WTC11 (cell line): Measurements from ENCODE around the gene ARHGAP22. TPM values are rescaled to one million over a fixed set of nuclear protein-coding genes. Genes with fewer than 3 reads are reported as not detected.

Experiments used
- ATAC-seq: fragments of 200-7000 bp; cut with Tn5 transposase; 2 replicates; pipeline ENCODE4 v1.10.0; 2021; ENCODE audit warnings: mild to moderate bottlenecking, moderate library complexity
- CTCF ChIA-PET: fragments of 300-600 bp; sonication (Branson Sonifier 250); formaldehyde crosslinking; loops from one replicate; lab custom pipeline; 2021; ENCODE audit warnings: antibody characterized with exemption; lab: Charles Lee
- POLR2A ChIA-PET: fragments of 350-600 bp; sonication (Branson Sonifier 250); formaldehyde crosslinking; loops from one replicate; lab custom pipeline; 2021; ENCODE audit warnings: antibody characterized with exemption; lab: Charles Lee
- DNase-seq: peaks from one replicate; pipeline ENCODE4 v3.0.0; 2021; ENCODE audit warnings: low spot score
- H3K27ac Mint-ChIP-seq: 2 replicates; pipeline ENCODE4 v1.8.0; 2021; ENCODE audit warnings: mixed read lengths
- H3K27me3 Mint-ChIP-seq: 2 replicates; pipeline ENCODE4 v1.8.0; 2021; ENCODE audit warnings: low read depth, mild to moderate bottlenecking, moderate library complexity, mixed read lengths
- H3K36me3 Mint-ChIP-seq: 2 replicates; pipeline ENCODE4 v1.8.0; 2021; ENCODE audit warnings: mixed read lengths
- H3K4me1 Mint-ChIP-seq: 2 replicates; pipeline ENCODE4 v1.8.0; 2022; ENCODE audit warnings: mixed read lengths
- H3K4me3 Mint-ChIP-seq: 2 replicates; pipeline ENCODE4 v1.8.0; 2021; ENCODE audit warnings: mild to moderate bottlenecking, moderate library complexity, mixed read lengths
- H3K9me3 Mint-ChIP-seq: 2 replicates; pipeline ENCODE4 v1.8.0; 2021; ENCODE audit warnings: mixed read lengths
- FOXJ3 ChIP-seq: sonication (generic); formaldehyde crosslinking; IDR thresholded peaks from 2 replicates; pipeline ENCODE4 v1.9.0; 2021; ENCODE audit warnings: missing genetic modification reagents, mild to moderate bottlenecking, borderline replicate concordance
- HMGA2 ChIP-seq: fragments of 250-450 bp; sonication (Bioruptor Pico); IDR thresholded peaks from 2 replicates; pipeline ENCODE4 v1.4.0; 2021; ENCODE audit warnings: mild to moderate bottlenecking, moderate library complexity
- JAZF1 ChIP-seq: fragments of 250-450 bp; sonication (Bioruptor Pico); IDR thresholded peaks from 2 replicates; pipeline ENCODE4 v1.9.0; 2021; ENCODE audit warnings: moderate library complexity, mild to moderate bottlenecking, inconsistent platforms
- NFATC4 ChIP-seq: fragments of 250-450 bp; sonication (Bioruptor Pico); IDR thresholded peaks from 2 replicates; pipeline ENCODE4 v1.9.0; 2021; ENCODE audit warnings: mild to moderate bottlenecking
- RELA ChIP-seq: sonication (generic); formaldehyde crosslinking; IDR thresholded peaks from 2 replicates; pipeline ENCODE4 v1.8.1; 2022; ENCODE audit warnings: missing genetic modification reagents, mild to moderate bottlenecking, borderline replicate concordance
- SMAD3 ChIP-seq: sonication (generic); formaldehyde crosslinking; IDR thresholded peaks from 2 replicates; pipeline ENCODE4 v1.8.0; 2022; ENCODE audit warnings: missing genetic modification reagents, mild to moderate bottlenecking, borderline replicate concordance
- SOX15 ChIP-seq: fragments of 250-450 bp; sonication (Bioruptor Pico); IDR thresholded peaks from 2 replicates; pipeline ENCODE4 v1.9.0; 2021; ENCODE audit warnings: mild to moderate bottlenecking
- SP1 ChIP-seq: sonication (generic); formaldehyde crosslinking; conservative IDR thresholded peaks from 2 replicates; pipeline ENCODE4 v1.8.1; 2022; ENCODE audit warnings: missing genetic modification reagents
- ZNF121 ChIP-seq: sonication (generic); formaldehyde crosslinking; IDR thresholded peaks from 2 replicates; pipeline ENCODE4 v1.8.0; 2023; ENCODE audit warnings: missing genetic modification reagents
- ZNF219 ChIP-seq: sonication (generic); formaldehyde crosslinking; IDR thresholded peaks from 2 replicates; pipeline ENCODE4 v1.8.0; 2023; ENCODE audit warnings: missing genetic modification reagents, mild to moderate bottlenecking, borderline replicate concordance
- ZNF263 ChIP-seq: sonication (generic); formaldehyde crosslinking; IDR thresholded peaks from 2 replicates; pipeline ENCODE4 v1.8.1; 2022; ENCODE audit warnings: low read depth, mild to moderate bottlenecking, moderate library complexity, missing genetic modification reagents
- ZNF317 ChIP-seq: sonication (generic); formaldehyde crosslinking; IDR thresholded peaks from 2 replicates; pipeline ENCODE4 v1.8.1; 2023; ENCODE audit warnings: low read depth, mild to moderate bottlenecking, moderate library complexity, missing genetic modification reagents, borderline replicate concordance
- total RNA-seq: library from RNA; stranded (reverse); gene quantifications from 3 replicates; pipeline ENCODE4 v1.2.3, GENCODE V29; 2021
- TF ChIP-seq, protein P1 (sequence below): sonication (generic); formaldehyde crosslinking; IDR thresholded peaks from 2 replicates; pipeline ENCODE4 v1.8.0; 2023; ENCODE audit warnings: mild to moderate bottlenecking, missing genetic modification reagents
- TF ChIP-seq, protein P2 (sequence below): fragments of 250-450 bp; sonication (Bioruptor Pico); IDR thresholded peaks from 2 replicates; pipeline ENCODE4 v1.9.0; 2021; ENCODE audit warnings: moderate library complexity, mild to moderate bottlenecking, inconsistent platforms, borderline replicate concordance
- TF ChIP-seq, protein P3 (sequence below): sonication (generic); formaldehyde crosslinking; IDR thresholded peaks from 2 replicates; pipeline ENCODE4 v1.8.1; 2023; ENCODE audit warnings: mild to moderate bottlenecking, missing genetic modification reagents, moderate library complexity
- TF ChIP-seq, protein P4 (sequence below): sonication (generic); formaldehyde crosslinking; conservative IDR thresholded peaks from 2 replicates; pipeline ENCODE4 v1.8.1; 2023; ENCODE audit warnings: mild to moderate bottlenecking, low read depth, missing genetic modification reagents, moderate library complexity

Gene ARHGAP22
- total RNA-seq, 1 experiment from 2014 or later = 8.6 TPM

DNA sequence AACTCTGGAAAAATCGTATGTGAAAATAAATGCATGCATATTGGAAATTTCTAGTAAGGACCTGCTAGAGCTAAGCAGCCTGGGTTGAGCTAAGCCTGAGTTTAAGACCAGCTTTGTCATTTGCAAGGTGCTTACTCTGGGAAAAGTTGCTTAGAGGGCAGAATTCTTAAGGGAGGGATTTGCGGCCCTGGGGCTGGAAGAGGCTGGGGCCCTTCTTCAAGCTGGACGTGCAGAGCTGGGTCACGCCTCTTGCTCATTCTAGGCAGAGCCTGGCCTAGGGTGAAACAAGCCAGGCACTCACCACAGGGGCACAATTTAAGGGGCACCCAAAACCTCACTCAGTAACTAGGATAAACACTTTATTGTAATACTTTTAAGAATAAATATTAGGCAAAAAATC is 137.2 kb downstream of the ARHGAP22 start:
- Mint-ChIP-seq H3K27ac (no peak overlapping the region), H3K4me3 (no peak overlapping the region), H3K27me3 (peaks cover 15% of the 10 kb centered on the region), H3K36me3 (0 out of 2 replicates have a peak, but pooled peaks cover 5% of the 10 kb centered on the region), H3K9me3 (peaks cover 2% of the 10 kb centered on the region), H3K4me1 (peaks cover 41% of the 10 kb centered on the region)
- DNase-seq (no peak), ATAC-seq (no peak)
- TF ChIP-seq ZNF121 (CRISPR knock-in tag) (no peak), FOXJ3 (CRISPR knock-in tag) (no peak), NFATC4 (CRISPR knock-in tag) (no peak), HMGA2 (CRISPR knock-in tag) (no peak), ZNF219 (CRISPR knock-in tag) (no peak)
- TF ChIP-seq, protein P1, sequence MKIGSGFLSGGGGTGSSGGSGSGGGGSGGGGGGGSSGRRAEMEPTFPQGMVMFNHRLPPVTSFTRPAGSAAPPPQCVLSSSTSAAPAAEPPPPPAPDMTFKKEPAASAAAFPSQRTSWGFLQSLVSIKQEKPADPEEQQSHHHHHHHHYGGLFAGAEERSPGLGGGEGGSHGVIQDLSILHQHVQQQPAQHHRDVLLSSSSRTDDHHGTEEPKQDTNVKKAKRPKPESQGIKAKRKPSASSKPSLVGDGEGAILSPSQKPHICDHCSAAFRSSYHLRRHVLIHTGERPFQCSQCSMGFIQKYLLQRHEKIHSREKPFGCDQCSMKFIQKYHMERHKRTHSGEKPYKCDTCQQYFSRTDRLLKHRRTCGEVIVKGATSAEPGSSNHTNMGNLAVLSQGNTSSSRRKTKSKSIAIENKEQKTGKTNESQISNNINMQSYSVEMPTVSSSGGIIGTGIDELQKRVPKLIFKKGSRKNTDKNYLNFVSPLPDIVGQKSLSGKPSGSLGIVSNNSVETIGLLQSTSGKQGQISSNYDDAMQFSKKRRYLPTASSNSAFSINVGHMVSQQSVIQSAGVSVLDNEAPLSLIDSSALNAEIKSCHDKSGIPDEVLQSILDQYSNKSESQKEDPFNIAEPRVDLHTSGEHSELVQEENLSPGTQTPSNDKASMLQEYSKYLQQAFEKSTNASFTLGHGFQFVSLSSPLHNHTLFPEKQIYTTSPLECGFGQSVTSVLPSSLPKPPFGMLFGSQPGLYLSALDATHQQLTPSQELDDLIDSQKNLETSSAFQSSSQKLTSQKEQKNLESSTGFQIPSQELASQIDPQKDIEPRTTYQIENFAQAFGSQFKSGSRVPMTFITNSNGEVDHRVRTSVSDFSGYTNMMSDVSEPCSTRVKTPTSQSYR (CRISPR knock-in tag) = no peak
- TF ChIP-seq, protein P2, sequence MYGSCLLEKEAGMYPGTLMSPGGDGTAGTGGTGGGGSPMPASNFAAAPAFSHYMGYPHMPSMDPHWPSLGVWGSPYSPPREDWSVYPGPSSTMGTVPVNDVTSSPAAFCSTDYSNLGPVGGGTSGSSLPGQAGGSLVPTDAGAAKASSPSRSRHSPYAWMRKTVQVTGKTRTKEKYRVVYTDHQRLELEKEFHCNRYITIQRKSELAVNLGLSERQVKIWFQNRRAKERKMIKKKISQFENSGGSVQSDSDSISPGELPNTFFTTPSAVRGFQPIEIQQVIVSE (CRISPR knock-in tag) = no peak
- TF ChIP-seq, protein P3, sequence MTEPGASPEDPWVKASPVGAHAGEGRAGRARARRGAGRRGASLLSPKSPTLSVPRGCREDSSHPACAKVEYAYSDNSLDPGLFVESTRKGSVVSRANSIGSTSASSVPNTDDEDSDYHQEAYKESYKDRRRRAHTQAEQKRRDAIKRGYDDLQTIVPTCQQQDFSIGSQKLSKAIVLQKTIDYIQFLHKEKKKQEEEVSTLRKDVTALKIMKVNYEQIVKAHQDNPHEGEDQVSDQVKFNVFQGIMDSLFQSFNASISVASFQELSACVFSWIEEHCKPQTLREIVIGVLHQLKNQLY (CRISPR knock-in tag) = no peak
- CTCF ChIA-PET = interaction anchor here (2.4 to 3.6 kb wide), 2 partner anchors 23 to 189 kb away, joined by 11 to 21 read pairs; no protein-coding TSS in a partner anchor
- POLR2A ChIA-PET = no interaction called here

DNA sequence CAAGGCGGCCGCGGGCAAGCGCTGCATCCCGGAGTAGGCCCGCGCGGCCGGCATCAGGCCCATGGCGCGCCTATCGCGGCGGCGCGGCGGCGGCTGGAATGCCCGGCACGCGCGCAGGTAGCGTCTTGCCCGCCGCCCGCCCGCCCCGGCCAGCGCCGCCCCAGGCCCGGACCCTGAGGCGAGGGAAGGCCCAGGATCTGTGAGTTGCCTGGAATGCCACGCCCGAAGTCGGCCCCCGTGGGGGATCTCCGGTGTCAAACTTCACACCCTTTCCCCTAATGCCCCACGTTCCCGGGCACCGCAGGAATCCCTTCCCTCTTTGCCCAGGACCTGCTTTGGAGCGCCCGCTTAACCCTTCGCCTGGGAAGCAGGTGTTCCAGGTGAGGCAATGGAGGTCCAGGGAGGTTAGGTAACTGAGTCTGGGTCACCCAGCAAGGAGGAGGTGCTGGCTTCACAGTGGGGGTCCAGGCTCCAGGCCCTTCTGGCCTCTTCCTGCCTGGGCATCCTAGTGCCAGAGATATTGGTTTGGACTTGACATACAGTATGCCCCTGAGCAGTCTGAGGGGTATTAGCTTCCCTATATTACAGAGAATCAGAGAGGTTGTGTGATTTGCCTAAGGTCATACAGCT is 138.1 kb downstream of the ARHGAP22 start:
- 0 out of 2 replicates have a peak, but pooled peaks cover 3% of the 10 kb centered on the region for H3K36me3 Mint-ChIP-seq
- TF ChIP-seq SP1 (CRISPR knock-in tag) (no peak), JAZF1 (CRISPR knock-in tag) (no peak), SMAD3 (CRISPR knock-in tag) (no peak), SOX15 (CRISPR knock-in tag) (no peak)
- TF ChIP-seq, protein P4, sequence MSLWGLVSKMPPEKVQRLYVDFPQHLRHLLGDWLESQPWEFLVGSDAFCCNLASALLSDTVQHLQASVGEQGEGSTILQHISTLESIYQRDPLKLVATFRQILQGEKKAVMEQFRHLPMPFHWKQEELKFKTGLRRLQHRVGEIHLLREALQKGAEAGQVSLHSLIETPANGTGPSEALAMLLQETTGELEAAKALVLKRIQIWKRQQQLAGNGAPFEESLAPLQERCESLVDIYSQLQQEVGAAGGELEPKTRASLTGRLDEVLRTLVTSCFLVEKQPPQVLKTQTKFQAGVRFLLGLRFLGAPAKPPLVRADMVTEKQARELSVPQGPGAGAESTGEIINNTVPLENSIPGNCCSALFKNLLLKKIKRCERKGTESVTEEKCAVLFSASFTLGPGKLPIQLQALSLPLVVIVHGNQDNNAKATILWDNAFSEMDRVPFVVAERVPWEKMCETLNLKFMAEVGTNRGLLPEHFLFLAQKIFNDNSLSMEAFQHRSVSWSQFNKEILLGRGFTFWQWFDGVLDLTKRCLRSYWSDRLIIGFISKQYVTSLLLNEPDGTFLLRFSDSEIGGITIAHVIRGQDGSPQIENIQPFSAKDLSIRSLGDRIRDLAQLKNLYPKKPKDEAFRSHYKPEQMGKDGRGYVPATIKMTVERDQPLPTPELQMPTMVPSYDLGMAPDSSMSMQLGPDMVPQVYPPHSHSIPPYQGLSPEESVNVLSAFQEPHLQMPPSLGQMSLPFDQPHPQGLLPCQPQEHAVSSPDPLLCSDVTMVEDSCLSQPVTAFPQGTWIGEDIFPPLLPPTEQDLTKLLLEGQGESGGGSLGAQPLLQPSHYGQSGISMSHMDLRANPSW (CRISPR knock-in tag) = no peak
- TF ChIP-seq, all 79 proteins: peak for 0
- no peaks in the 10 kb centered on the region for H3K9me3 Mint-ChIP-seq
- peaks cover 15% of the 10 kb centered on the region for H3K27me3 Mint-ChIP-seq
- ChIA-PET POLR2A (no interaction called here), CTCF (no interaction called here)
- H3K4me1 Mint-ChIP-seq = peaks cover 41% of the 10 kb centered on the region
- no peak overlapping the region for H3K27ac Mint-ChIP-seq
- DNase-seq = no peak
- no peak overlapping the region; the same call in 1 of the 2 replicates for H3K4me3 Mint-ChIP-seq
- peak; percentile 40 for ATAC-seq

DNA sequence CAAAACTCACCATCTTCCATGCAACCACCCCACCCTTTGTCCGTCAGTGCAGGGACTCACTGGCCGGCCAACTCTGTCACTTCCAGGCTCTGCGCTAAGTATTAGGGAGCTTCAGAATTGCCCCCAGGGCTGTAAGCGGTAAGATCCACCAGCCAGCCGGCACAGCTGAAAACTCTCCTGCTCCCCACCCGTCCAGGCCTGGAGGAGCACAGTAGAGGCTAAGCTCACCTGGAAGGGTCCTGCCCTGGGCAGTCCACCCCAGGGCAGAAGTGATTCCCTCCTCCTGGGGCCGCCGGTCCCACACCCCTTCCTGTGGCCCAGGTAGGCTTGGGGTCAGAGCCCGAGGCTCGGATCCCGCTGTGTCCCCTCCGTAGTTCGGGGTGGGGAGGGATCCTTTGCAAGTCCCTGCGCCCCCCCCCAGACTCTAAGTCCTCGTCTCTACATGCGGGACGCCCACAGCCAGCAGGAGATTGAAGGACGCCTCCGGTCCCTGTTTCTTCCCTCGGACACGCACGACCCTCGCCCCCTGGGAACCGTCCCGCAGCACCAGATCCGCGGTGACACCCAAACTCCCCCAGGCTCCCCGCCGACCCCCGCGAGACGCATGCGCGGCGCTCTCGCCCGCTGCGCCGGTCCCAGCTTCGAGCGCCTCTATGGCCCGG is 138.9 kb downstream of the ARHGAP22 start:
- DNase-seq (no peak), ATAC-seq (peak; percentile 14)
- peaks cover 15% of the 10 kb centered on the region for H3K27me3 Mint-ChIP-seq
- POLR2A ChIA-PET = interaction anchor here (1.0 kb wide), 1 partner anchor 9 kb away, joined by 3 read pairs; no protein-coding TSS in a partner anchor
- no peaks in the 10 kb centered on the region for H3K36me3 Mint-ChIP-seq
- H3K27ac Mint-ChIP-seq = no peak overlapping the region; the same call in 1 of the 2 replicates
- TF ChIP-seq ZNF317 (no peak), RELA (CRISPR knock-in tag) (no peak), ZNF121 (CRISPR knock-in tag) (0 out of 2 replicates have a peak, but pooled peaks have one; percentile 30), ZNF219 (CRISPR knock-in tag) (no peak), ZNF263 (CRISPR knock-in tag) (no peak)
- TF ChIP-seq, protein P4 (CRISPR knock-in tag) = no peak
- CTCF ChIA-PET = interaction anchor here (1.3 to 3.6 kb wide), 3 partner anchors 21 to 190 kb away, joined by 3 to 34 read pairs (median 11); no protein-coding TSS in a partner anchor
- peak overlapping the region; percentile 34 for H3K4me3 Mint-ChIP-seq
- H3K4me1 Mint-ChIP-seq = peaks cover 36% of the 10 kb centered on the region
- H3K9me3 Mint-ChIP-seq = no peaks in the 10 kb centered on the region
